Mucosa of rectum (tissue), 2 donors: ENCODE data around the gene GNPTAB.

ENCODE experiments used
- H3K27ac ChIP-seq, 2 donors: one replicate each; pipeline ENCODE4 v1.7.0; 2013; ENCODE audit warnings: inconsistent platforms in 2 of 2, low read depth in 2 of 2, low read length in 2 of 2
- H3K27me3 ChIP-seq, 2 donors: one replicate each; pipeline ENCODE4 v1.7.0; 2013; ENCODE audit warnings: low read length in 2 of 2; ENCODE audit not compliant: control insufficient read depth in 2 of 2, insufficient read depth in 2 of 2
- H3K36me3 ChIP-seq, 2 donors: one replicate each; pipeline ENCODE4 v1.7.0; 2013; ENCODE audit warnings: low read length in 2 of 2; ENCODE audit not compliant: control insufficient read depth in 2 of 2, insufficient read depth in 2 of 2
- H3K4me1 ChIP-seq, 2 donors: one replicate each; pipeline ENCODE4 v1.7.0; 2013; ENCODE audit warnings: low read length in 2 of 2, mild to moderate bottlenecking in 1 of 2; ENCODE audit not compliant: control insufficient read depth in 2 of 2, insufficient read depth in 2 of 2
- H3K4me3 ChIP-seq, 2 donors: one replicate each; pipeline ENCODE4 v1.7.0; 2013; ENCODE audit warnings: low read length in 2 of 2
- H3K9ac ChIP-seq, 2 donors: one replicate each; pipeline ENCODE4 v1.7.0; 2013; ENCODE audit warnings: low read length in 2 of 2, low read depth in 1 of 2, mild to moderate bottlenecking in 1 of 2
- H3K9me3 ChIP-seq, 2 donors: one replicate each; pipeline ENCODE4 v1.7.0; 2013; ENCODE audit warnings: low read length in 2 of 2; ENCODE audit not compliant: control insufficient read depth in 2 of 2
- donor health status: healthy.
- donor health status: Normal muscosa, but diverticular disease.

Gene GNPTAB

DNA sequence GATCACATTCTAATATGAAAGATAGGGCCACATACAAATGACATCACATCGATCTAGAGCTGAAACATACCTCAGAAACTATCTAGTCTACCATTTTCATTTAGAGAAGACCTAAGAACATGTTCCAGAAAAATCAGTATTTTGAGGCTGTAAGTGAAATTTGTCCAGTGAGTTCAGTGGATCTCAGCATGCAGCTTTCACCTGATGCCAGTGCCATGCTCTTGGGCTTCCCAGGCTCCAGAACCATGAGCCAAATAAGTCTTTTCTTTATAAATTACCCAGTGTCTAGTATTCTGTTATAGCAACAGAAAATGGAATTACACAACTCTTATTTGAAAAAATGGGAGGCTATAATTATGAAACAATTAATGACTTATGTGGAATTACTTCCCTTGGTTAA is 124.4 kb downstream of the GNPTAB start:
- H3K4me1 ChIP-seq = peaks cover 8 to 22% of the 10 kb centered on the region in 2 donors
- H3K9ac ChIP-seq = no peak overlapping the region
- H3K27ac ChIP-seq = no peak overlapping the region
- H3K36me3 ChIP-seq = peaks cover 0 to 2% of the 10 kb centered on the region in 2 donors
- no peaks in the 10 kb centered on the region for H3K9me3 ChIP-seq
- no peak overlapping the region for H3K4me3 ChIP-seq
- H3K27me3 ChIP-seq = no peaks in the 10 kb centered on the region

DNA sequence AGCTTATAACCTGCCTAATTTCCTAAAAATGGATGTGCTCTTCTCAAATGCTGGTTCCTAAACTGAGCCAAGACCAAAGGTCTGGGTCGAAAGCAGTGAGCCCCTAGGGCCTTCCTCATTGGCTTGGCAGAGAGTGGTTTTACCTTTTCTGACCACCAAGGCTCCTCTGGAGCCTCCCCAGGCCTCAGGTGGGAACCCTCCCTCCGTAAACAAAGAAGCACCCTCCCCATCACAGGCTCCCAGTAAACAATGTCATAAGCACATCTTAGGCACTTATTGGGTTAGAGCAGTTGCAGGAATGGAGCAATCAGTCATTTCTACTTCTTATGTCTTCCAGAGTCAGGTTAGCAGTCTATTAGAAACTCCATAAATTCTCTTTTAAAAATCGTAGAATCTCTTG is 127.3 kb downstream of the GNPTAB start:
- H3K4me3 ChIP-seq = no peak overlapping the region
- H3K9ac ChIP-seq = no peak overlapping the region
- H3K4me1 ChIP-seq = peaks cover 8 to 18% of the 10 kb centered on the region in 2 donors

DNA sequence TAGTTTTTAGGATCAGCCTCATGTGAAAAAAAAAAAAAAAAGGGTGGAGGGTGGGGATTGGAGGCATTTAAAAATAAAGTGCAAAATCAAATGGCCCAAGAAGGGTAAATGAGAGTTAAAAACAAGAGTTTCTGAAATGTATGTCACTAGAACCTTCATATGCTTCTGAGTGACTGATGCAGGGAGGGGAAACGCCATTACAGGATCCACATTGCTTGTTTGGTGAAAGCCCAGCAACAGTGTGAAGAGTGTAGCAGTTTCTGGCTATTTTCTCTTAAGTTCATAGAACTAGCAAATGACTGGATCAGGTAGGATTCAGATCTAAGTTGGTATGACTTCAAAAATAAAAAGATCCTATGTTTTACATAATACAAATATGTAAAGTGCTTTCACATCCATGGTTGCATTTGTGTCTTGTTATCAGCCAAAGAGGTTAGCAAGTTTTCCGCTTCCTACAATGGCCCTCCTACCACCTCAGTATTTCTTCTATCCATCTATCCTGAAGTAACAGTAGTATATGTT is 130.4 kb downstream of the GNPTAB start:
- H3K27me3 ChIP-seq = no peaks in the 10 kb centered on the region
- peaks cover 0 to 2% of the 10 kb centered on the region in 2 donors for H3K36me3 ChIP-seq
- peaks cover 10 to 18% of the 10 kb centered on the region in 2 donors for H3K4me1 ChIP-seq
- no peak overlapping the region for H3K9ac ChIP-seq
- H3K9me3 ChIP-seq = no peaks in the 10 kb centered on the region
- no peak overlapping the region for H3K27ac ChIP-seq
- peak overlapping the region in 1 of 2 donors; percentile 88 for H3K4me3 ChIP-seq

More for the DNA sequence above, 127.3 kb downstream of the GNPTAB start:
- Histone ChIP-seq H3K27ac (no peak overlapping the region), H3K9me3 (no peaks in the 10 kb centered on the region), H3K27me3 (no peaks in the 10 kb centered on the region), H3K36me3 (peaks cover 0 to 2% of the 10 kb centered on the region in 2 donors)

DNA sequence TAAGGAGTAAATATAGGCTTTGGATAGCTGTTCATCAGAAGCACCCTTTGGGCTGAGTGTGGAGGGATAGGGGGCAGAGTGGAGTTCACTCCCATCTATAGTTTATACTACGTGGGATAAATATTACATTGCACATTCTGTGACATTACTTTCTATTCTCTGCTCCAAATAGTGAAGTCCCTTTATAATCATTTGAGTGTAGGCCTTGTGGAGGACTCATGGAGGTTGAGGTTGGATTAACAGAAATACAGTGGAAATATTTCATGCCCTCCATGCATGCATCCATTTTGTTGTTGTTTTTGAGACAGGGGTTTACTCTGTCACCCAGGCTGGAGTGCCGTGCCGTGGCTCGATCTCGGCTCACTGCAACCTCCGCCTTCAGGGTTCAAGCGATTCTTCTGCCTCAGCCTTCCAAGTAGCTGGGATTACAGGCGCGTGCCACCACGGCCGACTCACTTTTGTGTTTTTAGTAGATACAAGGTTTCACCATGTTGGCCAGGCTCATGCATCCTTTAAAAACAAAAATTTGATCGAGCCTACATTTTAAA is 131.9 kb downstream of the GNPTAB start:
- H3K27ac ChIP-seq = peak overlapping the region; percentile 87 to 93
- no peaks in the 10 kb centered on the region for H3K9me3 ChIP-seq
- H3K4me3 ChIP-seq = peak overlapping the region; percentile 88 to 90
- H3K27me3 ChIP-seq = no peaks in the 10 kb centered on the region
- peaks cover 10 to 18% of the 10 kb centered on the region in 2 donors for H3K4me1 ChIP-seq
- peak overlapping the region; percentile 90 to 92 for H3K9ac ChIP-seq
- H3K36me3 ChIP-seq = peaks cover 0 to 2% of the 10 kb centered on the region in 2 donors

DNA sequence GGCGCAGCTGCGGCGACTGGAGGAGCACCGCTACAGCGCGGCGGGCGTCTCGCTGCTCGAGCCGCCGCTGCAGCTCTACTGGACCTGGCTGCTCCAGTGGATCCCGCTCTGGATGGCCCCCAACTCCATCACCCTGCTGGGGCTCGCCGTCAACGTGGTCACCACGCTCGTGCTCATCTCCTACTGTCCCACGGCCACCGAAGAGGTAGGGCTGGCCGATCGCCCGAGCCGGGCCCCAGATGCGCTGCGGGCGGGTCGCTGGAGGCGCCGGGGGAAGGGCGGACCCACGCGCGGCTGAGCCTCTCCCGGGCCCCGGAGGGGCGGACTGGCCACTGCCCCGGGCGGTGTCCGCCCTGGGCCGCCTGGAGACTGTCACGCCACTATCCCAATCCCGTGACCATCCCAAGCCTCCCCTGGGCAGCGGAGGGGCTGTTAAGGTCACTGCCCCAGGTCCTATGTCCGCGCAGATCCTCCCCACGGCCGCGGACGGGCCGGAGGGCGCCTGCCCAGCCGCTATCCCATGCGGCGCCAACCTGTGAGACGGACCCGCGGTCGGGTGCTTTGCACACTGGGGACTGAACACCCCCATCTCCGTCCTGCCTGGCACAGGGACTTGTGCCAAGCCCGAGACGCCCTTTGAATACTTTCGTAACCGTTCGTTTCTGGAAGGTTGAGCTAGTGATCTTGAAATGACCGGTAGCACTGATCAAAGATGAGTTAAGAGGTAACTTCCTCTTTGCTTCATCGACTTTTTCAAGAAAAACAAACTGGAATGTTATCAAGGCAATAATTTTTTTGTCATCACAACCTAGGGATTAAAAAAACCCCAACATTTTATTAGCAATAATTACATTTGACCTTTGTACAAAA is 132.6 kb downstream of the GNPTAB start:
- Histone ChIP-seq H3K9me3 (no peaks in the 10 kb centered on the region), H3K27ac (peak overlapping the region; percentile 87 to 93), H3K4me1 (peaks cover 10 to 18% of the 10 kb centered on the region in 2 donors), H3K9ac (peak overlapping the region; percentile 90 to 92), H3K27me3 (no peaks in the 10 kb centered on the region), H3K36me3 (peaks cover 0 to 2% of the 10 kb centered on the region in 2 donors), H3K4me3 (peak overlapping the region; percentile 88 to 90)

DNA sequence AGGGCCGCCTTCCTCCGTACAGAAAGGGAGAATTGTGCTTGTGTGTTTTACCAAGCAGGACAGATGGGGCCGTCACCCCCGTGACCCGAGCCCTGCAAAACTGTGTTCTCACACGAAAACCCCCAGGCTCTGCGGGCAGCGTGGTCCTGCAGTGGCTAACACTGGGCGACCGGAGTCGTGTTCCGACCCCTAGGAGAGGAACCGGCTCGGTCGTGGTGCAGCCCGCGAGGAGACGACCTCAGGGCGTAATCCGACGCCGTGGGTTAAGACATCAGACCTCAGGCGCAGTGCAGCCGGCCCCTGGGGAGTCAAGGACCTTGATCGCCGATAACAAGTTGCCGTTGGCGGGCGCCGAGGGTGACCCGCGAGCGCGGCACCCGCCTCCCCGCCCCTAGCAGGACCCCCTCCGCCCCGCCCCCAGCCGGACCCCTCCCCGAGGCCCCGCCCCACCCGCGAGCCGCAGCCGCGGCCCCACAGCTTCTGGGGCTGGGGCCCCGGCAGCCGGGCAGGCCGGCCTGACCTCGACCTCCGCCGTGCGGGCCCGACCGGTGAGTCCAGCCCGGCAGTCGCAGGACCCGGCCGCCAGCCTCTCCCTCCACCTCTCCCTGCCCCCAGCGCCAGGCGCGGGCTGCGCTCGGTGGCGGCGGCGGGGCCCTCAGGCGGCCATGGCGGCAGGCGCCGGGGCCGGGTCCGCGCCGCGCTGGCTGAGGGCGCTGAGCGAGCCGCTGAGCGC is 133.4 kb downstream of the GNPTAB start, which contains the start of gene CHPT1:
Gene CHPT1 (plus strand): TSS at position 444 of the 733 bp plus-strand sequence. CDS start 222 bp downstream, at position 666.
- peaks cover 10 to 18% of the 10 kb centered on the region in 2 donors for H3K4me1 ChIP-seq
- no peaks in the 10 kb centered on the region for H3K9me3 ChIP-seq
- peak within 1 kb of the TSS; percentile 87 to 93 for H3K27ac ChIP-seq

DNA sequence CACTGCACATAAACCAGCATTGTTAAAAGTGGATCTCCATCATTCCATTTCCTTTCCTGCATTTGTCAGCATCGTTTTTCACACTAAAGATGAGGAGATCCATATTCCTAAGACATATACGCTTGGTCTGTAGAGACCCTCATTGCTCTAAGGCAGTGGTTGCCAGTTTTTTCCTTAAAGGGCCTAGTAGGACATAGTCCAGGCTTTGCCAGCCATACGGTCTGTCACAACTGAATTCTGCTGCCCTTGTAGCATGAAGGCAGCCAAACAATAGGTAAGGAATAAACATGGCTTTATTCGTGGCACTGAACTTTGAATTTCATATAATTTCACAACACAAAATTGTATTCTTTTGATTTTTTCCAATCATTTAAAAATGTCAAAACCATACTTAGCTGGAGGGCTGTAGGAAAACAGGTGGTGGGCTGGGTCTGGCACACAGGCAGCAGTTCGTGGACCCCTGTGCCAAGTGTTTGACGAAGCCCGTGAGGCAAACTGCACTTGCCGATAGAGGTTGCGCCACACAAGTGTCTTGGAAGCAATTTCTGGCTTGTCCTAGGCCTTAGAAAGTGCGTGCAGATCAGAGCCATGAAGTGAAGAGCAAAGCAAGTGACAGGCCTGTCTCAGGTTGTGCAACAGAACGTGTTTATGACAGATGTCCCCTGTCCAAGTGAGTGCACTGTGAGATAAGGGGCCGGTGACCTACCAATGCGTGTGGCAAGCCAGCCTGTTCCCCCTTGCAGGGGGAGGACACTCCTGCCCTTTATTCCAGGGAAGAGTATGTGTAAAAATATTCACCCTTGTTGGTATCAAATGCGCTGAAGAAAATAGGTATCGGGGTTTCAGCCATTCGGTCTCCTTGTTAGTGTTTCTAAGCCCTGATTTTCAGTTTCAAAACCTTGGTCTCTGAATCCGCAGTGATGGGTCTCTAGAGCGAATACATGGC is 134.2 kb downstream of the GNPTAB start:
- peak overlapping the region; percentile 85 to 96 for H3K9ac ChIP-seq
- no peaks in the 10 kb centered on the region for H3K27me3 ChIP-seq
- no peaks in the 10 kb centered on the region for H3K36me3 ChIP-seq
- H3K4me3 ChIP-seq = peak overlapping the region; percentile 91 to 93
- H3K27ac ChIP-seq = peak overlapping the region; percentile 87 to 93
- H3K4me1 ChIP-seq = peaks cover 15 to 23% of the 10 kb centered on the region in 2 donors
- H3K9me3 ChIP-seq = no peaks in the 10 kb centered on the region

More for the DNA sequence above, 133.4 kb downstream of the GNPTAB start, which contains the start of gene CHPT1:
- no peaks in the 10 kb centered on the region for H3K36me3 ChIP-seq
- H3K9ac ChIP-seq = peak within 1 kb of the TSS; percentile 92 to 96
- peak within 1 kb of the TSS; percentile 91 to 93 for H3K4me3 ChIP-seq
- no peaks in the 10 kb centered on the region for H3K27me3 ChIP-seq

DNA sequence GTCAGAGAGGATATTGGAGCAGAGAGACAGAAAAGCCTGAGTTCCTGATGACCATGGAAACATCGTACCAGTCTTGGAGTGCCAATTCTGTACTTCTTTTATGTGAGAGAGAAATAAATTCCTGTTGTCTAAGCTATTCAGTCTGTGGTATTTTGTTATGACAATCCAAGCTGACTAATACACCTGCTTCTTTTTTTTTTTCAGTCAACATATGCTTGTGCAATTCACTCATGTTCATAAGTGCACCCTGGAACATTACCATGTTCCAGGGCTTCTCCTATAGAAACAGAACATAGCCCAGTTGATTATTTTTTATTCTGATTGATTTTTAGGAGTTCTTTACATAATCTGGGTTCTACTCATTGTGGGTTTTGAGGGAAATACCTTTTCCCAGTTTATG is 135.1 kb downstream of the GNPTAB start:
- Histone ChIP-seq H3K27me3 (no peaks in the 10 kb centered on the region), H3K4me1 (peaks cover 18 to 29% of the 10 kb centered on the region in 2 donors), H3K9ac (no peak overlapping the region), H3K4me3 (peak overlapping the region in 1 of 2 donors; percentile 91), H3K36me3 (no peaks in the 10 kb centered on the region), H3K9me3 (no peaks in the 10 kb centered on the region), H3K27ac (no peak overlapping the region)
